HEK293 (cell line): ENCODE results near the gene CATSPERZ.
A peak's percentile ranks its signal among the peaks of the same experiment; 100 is the strongest.

Source experiments
- CTCF ChIA-PET: fragments of 350-600 bp; formaldehyde crosslinking; extraction: SDS; loops from one replicate; lab custom pipeline; 2021; ENCODE audit warnings: antibody characterized with exemption; lab: Yijun Ruan, JAX
- POLR2A ChIA-PET: fragments of 300-600 bp; formaldehyde crosslinking; extraction: SDS; loops from one replicate; lab custom pipeline; 2020; ENCODE audit warnings: antibody characterized with exemption, inconsistent platforms; lab: Yijun Ruan, JAX
- H3K27ac ChIP-seq: fragments of 200-500 bp; sonication (Bioruptor generic); 2 replicates; pipeline ENCODE4 v1.5.1; 2014; ENCODE audit warnings: low read depth, low read length, control low read depth, inconsistent platforms; ENCODE audit errors: extremely low read depth
- H3K36me3 ChIP-seq, 2 experiments: fragments of 200-500 bp in 1 of 2; sonication (Bioruptor generic) in 1 of 2; 1 replicate in 1 of 2; 2 replicates in 1 of 2; pipeline ENCODE4 v1.5.1; 2014 to 2017; ENCODE audit warnings: inconsistent platforms in 2 of 2, low read length in 2 of 2; ENCODE audit not compliant: control insufficient read depth in 2 of 2, insufficient read depth in 1 of 2
- H3K4me1 ChIP-seq: fragments of 200-500 bp; sonication (Bioruptor generic); 2 replicates; pipeline ENCODE4 v1.5.1; 2014; ENCODE audit warnings: mild to moderate bottlenecking, low read length, inconsistent platforms; ENCODE audit not compliant: control insufficient read depth, insufficient read depth
- H3K4me3 ChIP-seq: 2 replicates; pipeline ENCODE4 v1.5.1; 2011; ENCODE audit warnings: low read depth, mild to moderate bottlenecking, control low read depth, low read length, moderate library complexity
- H3K9me3 ChIP-seq: fragments of 200-500 bp; sonication (Bioruptor generic); 2 replicates; pipeline ENCODE4 v1.5.1; 2014; ENCODE audit warnings: low read depth, low read length, inconsistent platforms; ENCODE audit not compliant: control insufficient read depth, insufficient read depth
- BCL11A ChIP-seq: fragments of 450-650 bp; formaldehyde crosslinking; IDR thresholded peaks from 2 replicates; pipeline ENCODE4 v1.5.1; 2016; ENCODE audit warnings: low read depth, missing biosample characterization, missing genetic modification characterization
- CTCF ChIP-seq: fragments of 450-650 bp; formaldehyde crosslinking; IDR thresholded peaks from 2 replicates; pipeline ENCODE4 v1.5.1; 2016; ENCODE audit warnings: missing biosample characterization, missing genetic modification characterization
- HIC1 ChIP-seq: fragments of 450-650 bp; formaldehyde crosslinking; IDR thresholded peaks from 2 replicates; pipeline ENCODE4 v1.5.1; 2016; ENCODE audit warnings: missing biosample characterization, missing genetic modification characterization
- KLF8 ChIP-seq: fragments of 450-650 bp; formaldehyde crosslinking; IDR thresholded peaks from 2 replicates; pipeline ENCODE4 v1.5.1; 2016; ENCODE audit warnings: missing biosample characterization, missing genetic modification characterization
- MEIS1 ChIP-seq: sonication (generic); formaldehyde crosslinking; IDR thresholded peaks from 2 replicates; pipeline ENCODE4 v1.8.1; 2022; ENCODE audit warnings: missing genetic modification reagents, mild to moderate bottlenecking, borderline replicate concordance
- OSR2 ChIP-seq: fragments of 450-650 bp; formaldehyde crosslinking; IDR thresholded peaks from 2 replicates; pipeline ENCODE4 v1.5.1; 2016; ENCODE audit warnings: missing biosample characterization, missing genetic modification characterization
- PRDM10 ChIP-seq: fragments of 450-650 bp; formaldehyde crosslinking; IDR thresholded peaks from 2 replicates; pipeline ENCODE4 v1.5.1; 2016; ENCODE audit warnings: missing biosample characterization, missing genetic modification characterization
- TCF7L2 ChIP-seq: IDR thresholded peaks from 2 replicates; pipeline ENCODE4 v1.6.1; 2011; ENCODE audit warnings: low read depth, mild to moderate bottlenecking, inconsistent platforms, low read length, moderate library complexity, borderline replicate concordance
- ZEB2 ChIP-seq: fragments of 450-650 bp; formaldehyde crosslinking; IDR thresholded peaks from 2 replicates; pipeline ENCODE4 v1.5.1; 2016; ENCODE audit warnings: missing biosample characterization, missing genetic modification characterization
- ZNF174 ChIP-seq: fragments of 450-650 bp; formaldehyde crosslinking; IDR thresholded peaks from 2 replicates; pipeline ENCODE4 v1.5.0; 2017; ENCODE audit warnings: missing biosample characterization, mild to moderate bottlenecking, missing genetic modification characterization
- ZNF311 ChIP-seq: fragments of 450-650 bp; formaldehyde crosslinking; IDR thresholded peaks from 2 replicates; pipeline ENCODE4 v1.5.1; 2017; ENCODE audit warnings: missing biosample characterization, missing genetic modification characterization, borderline replicate concordance
- ZNF335 ChIP-seq: fragments of 450-650 bp; formaldehyde crosslinking; conservative IDR thresholded peaks from 2 replicates; pipeline ENCODE4 v1.5.1; 2016; ENCODE audit warnings: missing biosample characterization, missing genetic modification characterization
- ZNF398 ChIP-seq: fragments of 450-650 bp; formaldehyde crosslinking; IDR thresholded peaks from 2 replicates; pipeline ENCODE4 v1.5.1; 2017; ENCODE audit warnings: missing biosample characterization, missing genetic modification characterization
- ZNF48 ChIP-seq: fragments of 450-650 bp; formaldehyde crosslinking; IDR thresholded peaks from 2 replicates; pipeline ENCODE4 v1.5.1; 2016; ENCODE audit warnings: missing biosample characterization, missing genetic modification characterization
- ZNF626 ChIP-seq: fragments of 450-650 bp; sonication (Bioruptor Pico); formaldehyde crosslinking; IDR thresholded peaks from 2 replicates; pipeline ENCODE4 v1.5.1; 2018; ENCODE audit warnings: missing biosample characterization, missing genetic modification characterization, inconsistent platforms
- ZNF776 ChIP-seq: fragments of 450-650 bp; formaldehyde crosslinking; IDR thresholded peaks from 2 replicates; pipeline ENCODE4 v1.5.0; 2017; ENCODE audit warnings: missing biosample characterization, missing genetic modification characterization, borderline replicate concordance
- ZNF777 ChIP-seq: fragments of 450-650 bp; formaldehyde crosslinking; IDR thresholded peaks from 2 replicates; pipeline ENCODE4 v1.5.1; 2017; ENCODE audit warnings: missing biosample characterization, missing genetic modification characterization, borderline replicate concordance
- ZNF792 ChIP-seq: fragments of 450-650 bp; formaldehyde crosslinking; IDR thresholded peaks from 2 replicates; pipeline ENCODE4 v1.5.1; 2016; ENCODE audit warnings: missing biosample characterization, missing genetic modification characterization
- ZSCAN4 ChIP-seq: fragments of 450-650 bp; formaldehyde crosslinking; IDR thresholded peaks from 2 replicates; pipeline ENCODE4 v1.5.1; 2017; ENCODE audit warnings: missing biosample characterization, missing genetic modification characterization

Gene CATSPERZ

GRCh38 chr11:64304032-64304315 lies 3.8 kb downstream of the CATSPERZ start:
- Histone ChIP-seq H3K36me3 (peaks cover 0 to 5% of the 10 kb centered on the region in 2 experiments; a peak in 1 of 3 replicates), H3K4me1 (no peaks in the 10 kb centered on the region), H3K9me3 (no peaks in the 10 kb centered on the region), H3K4me3 (no peak overlapping the region), H3K27ac (no peak overlapping the region)
- POLR2A ChIA-PET, result interaction anchor here (0.9 to 3.6 kb wide), 11 partner anchors 14 to 1463 kb away, joined by 3 to 43 read pairs (median 7); partner anchors contain the start of genes BAD, FKBP2, GPR137 and PRDX5
- TF ChIP-seq ZNF777 (tag by site-specific recombination) (no peak), TCF7L2 (no peak), ZSCAN4 (tag by site-specific recombination) (no peak), BCL11A (tag by site-specific recombination) (no peak)
- CTCF ChIA-PET, result interaction anchor here (0.6 to 5.8 kb wide), 30 partner anchors 8 to 1543 kb away, joined by 3 to 81 read pairs (median 5); partner anchors contain the start of genes FERMT3, FKBP2, PLCB3 and PPP1R14B

GRCh38 chr11:64304316-64305072 lies 4.3 kb downstream of the CATSPERZ start:
- Histone ChIP-seq H3K4me3 (peak overlapping the region; percentile 46), H3K4me1 (no peaks in the 10 kb centered on the region), H3K27ac (peak overlapping the region; percentile 70), H3K36me3 (peaks cover 0 to 5% of the 10 kb centered on the region in 2 experiments; a peak in 1 of 3 replicates), H3K9me3 (no peaks in the 10 kb centered on the region)
- POLR2A ChIA-PET, result interaction anchor here (0.9 to 3.6 kb wide), 15 partner anchors 13 to 1463 kb away, joined by 3 to 43 read pairs (median 5); partner anchors contain the start of genes BAD, FKBP2, GPR137 and NUDT22
- CTCF ChIA-PET, result interaction anchor here (0.5 to 5.8 kb wide), 47 partner anchors 9 to 1783 kb away, joined by 3 to 81 read pairs (median 5); partner anchors contain the start of genes BAD, FERMT3, FKBP2 and MARK2
- TF ChIP-seq MEIS1 (no peak), ZNF776 (no peak), ZNF626 (tag by site-specific recombination) (no peak), KLF8 (tag by site-specific recombination) (peak; percentile 26; the same call in 1 of the 2 replicates), ZNF335 (tag by site-specific recombination) (peak; percentile 84), HIC1 (tag by site-specific recombination) (peak; percentile 70; the same call in 1 of the 2 replicates), OSR2 (tag by site-specific recombination) (no peak; the same call in 1 of the 2 replicates), ZNF311 (no peak), CTCF (peak; percentile 87), ZNF174 (tag by site-specific recombination) (no peak), ZNF792 (tag by site-specific recombination) (no peak), ZNF398 (tag by site-specific recombination) (no peak), ZNF48 (tag by site-specific recombination) (no peak), PRDM10 (tag by site-specific recombination) (peak; percentile 35; the same call in 1 of the 2 replicates), ZEB2 (tag by site-specific recombination) (peak; percentile 83)
